OCI-LY7 (cell line): ENCODE data around the gene EIPR1. TPM values are rescaled to one million over a fixed set of nuclear protein-coding genes. Genes with fewer than 3 reads are reported as not detected.
"Not testable (repeated sequence)": the region's sequence is repeated elsewhere in the genome, so short reads cannot be mapped to it uniquely, and the experiment has no call there.

Experiments used
- BruUV-seq: library from RNA; stranded (reverse); fragments of 400-500 nt; replicated peaks from 2 replicates; lab custom pipeline; 2021; lab: Mats Ljungman, UMichigan
- CTCF ChIA-PET: fragments of 300-600 bp; sonication (Branson Sonifier 250); formaldehyde crosslinking; loops from one replicate; lab custom pipeline; 2022; ENCODE audit warnings: antibody characterized with exemption; ENCODE audit not compliant: unreplicated experiment; lab: Charles Lee
- POLR2A ChIA-PET: fragments of 300-600 bp; sonication (Branson Sonifier 250); formaldehyde crosslinking; loops from one replicate; lab custom pipeline; 2022; ENCODE audit warnings: antibody characterized with exemption; lab: Charles Lee
- DNase-seq: peaks from one replicate; pipeline ENCODE4 v3.0.0-alpha.2; 2015; ENCODE audit warnings: low spot score
- H2AFZ ChIP-seq: fragments of 200-600 bp; sonication (generic), shearing (Covaris generic); 2 replicates; pipeline ENCODE4 v1.6.1; 2014; ENCODE audit warnings: mild to moderate bottlenecking, antibody characterized with exemption, low read length, moderate library complexity
- H3K27ac ChIP-seq: fragments of 200-600 bp; sonication (generic); 2 replicates; pipeline ENCODE4 v1.5.1; 2014; ENCODE audit warnings: mixed run types, low read depth, mild to moderate bottlenecking, moderate library complexity, low read length, inconsistent platforms; ENCODE audit not compliant: poor library complexity, severe bottlenecking
- H3K36me3 ChIP-seq: fragments of 200-600 bp; sonication (generic); 2 replicates; pipeline ENCODE4 v1.6.1; 2014; ENCODE audit warnings: mild to moderate bottlenecking, antibody characterized with exemption, low read length, moderate library complexity, mixed read lengths; ENCODE audit not compliant: insufficient read depth
- H3K4me1 ChIP-seq: fragments of 200-600 bp; sonication (generic); 2 replicates; pipeline ENCODE4 v1.5.1; 2014; ENCODE audit warnings: mild to moderate bottlenecking, low read length; ENCODE audit not compliant: insufficient read depth, poor library complexity, severe bottlenecking
- H3K4me2 ChIP-seq: fragments of 200-600 bp; sonication (generic); 2 replicates; pipeline ENCODE4 v1.6.1; 2014; ENCODE audit warnings: mild to moderate bottlenecking, low read length
- H3K4me3 ChIP-seq: fragments of 200-600 bp; sonication (generic); 2 replicates; pipeline ENCODE4 v1.5.1; 2014; ENCODE audit warnings: mild to moderate bottlenecking, low read depth, low read length; ENCODE audit not compliant: poor library complexity, severe bottlenecking
- H3K79me2 ChIP-seq: fragments of 200-600 bp; sonication (generic); 2 replicates; pipeline ENCODE4 v1.6.1; 2016; ENCODE audit warnings: low read depth, mild to moderate bottlenecking, low read length, moderate library complexity, mixed read lengths; ENCODE audit not compliant: insufficient read depth
- H3K9me2 ChIP-seq: fragments of 200-600 bp; sonication (generic); 2 replicates; pipeline ENCODE4 v1.6.1; 2016; ENCODE audit warnings: mild to moderate bottlenecking, low read length, mixed read lengths; ENCODE audit not compliant: insufficient read depth
- H3K9me3 ChIP-seq: fragments of 200-600 bp; sonication (generic); 2 replicates; pipeline ENCODE4 v1.6.1; 2014; ENCODE audit warnings: mild to moderate bottlenecking, mixed run types, low read length, mixed read lengths
- H4K20me1 ChIP-seq: fragments of 200-600 bp; sonication (generic); 2 replicates; pipeline ENCODE4 v1.6.1; 2014; ENCODE audit warnings: mild to moderate bottlenecking, antibody characterized with exemption, low read length, moderate library complexity, mixed read lengths; ENCODE audit not compliant: insufficient read depth
- EZH2phosphoT487 ChIP-seq: fragments of 200-600 bp; sonication (generic); IDR thresholded peaks from 2 replicates; pipeline ENCODE4 v1.6.1; 2018; ENCODE audit warnings: low read depth, borderline replicate concordance, mild to moderate bottlenecking, mixed run types, antibody characterized with exemption, low read length, moderate library complexity, mixed read lengths
- intact Hi-C: fragments of 100-400 bp; cut with micrococcal nuclease; formaldehyde crosslinking; loops from one replicate; pipeline ENCODE4 v1.10.0; 2022; ENCODE audit not compliant: unreplicated experiment
- total RNA-seq, 2 experiments: library from RNA; depleted of rRNA in 1 of 2; stranded (reverse); fragments of >200 nt in 1 of 2; shearing (Covaris generic) in 1 of 2; gene quantifications; 2 replicates each; pipeline ENCODE4 v1.2.3, GENCODE V29; 2014 to 2022
- TF ChIP-seq, protein P1 (sequence below): fragments of 200-600 bp; sonication (generic); conservative IDR thresholded peaks from 2 replicates; pipeline ENCODE4 v1.5.1; 2014; ENCODE audit warnings: mild to moderate bottlenecking, antibody characterized with exemption, low read length, moderate library complexity, mixed read lengths

Gene EIPR1
- total RNA-seq, 2 experiments from 2014 or later, result 60.5 to 61.7 TPM

DNA sequence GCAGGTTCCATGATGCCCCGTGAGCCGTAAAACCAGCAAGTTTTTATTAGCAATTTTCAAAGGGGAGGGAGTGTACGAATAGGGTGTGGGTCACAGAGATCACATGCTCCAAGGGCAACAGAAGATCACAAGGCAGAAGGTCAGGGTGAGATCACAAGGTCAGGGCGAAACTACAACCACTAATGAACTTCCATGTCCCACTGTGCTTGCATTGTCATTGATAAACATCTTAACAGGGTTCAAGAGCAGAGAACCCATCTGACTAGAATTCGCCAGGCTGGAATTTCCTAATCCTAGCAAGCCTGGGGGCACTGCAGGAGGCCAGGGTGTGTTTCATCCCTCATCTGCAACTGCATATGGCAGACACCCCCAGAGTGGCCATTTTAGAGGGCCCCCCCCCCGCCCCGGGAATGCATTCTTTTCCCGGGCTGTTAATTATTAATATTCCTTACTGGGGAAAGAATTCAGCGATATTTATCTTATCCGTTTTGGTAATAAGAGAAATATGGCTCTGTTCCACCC lies 178.9 kb downstream of the EIPR1 start:
- H3K27ac ChIP-seq, H3K4me3 ChIP-seq, H4K20me1 ChIP-seq, H3K79me2 ChIP-seq, BruUV-seq, POLR2A ChIA-PET, H3K9me2 ChIP-seq, CTCF ChIA-PET, H3K4me2 ChIP-seq, DNase-seq, H2AFZ ChIP-seq, H3K9me3 ChIP-seq: not testable (repeated sequence)
- H3K36me3 ChIP-seq, result peaks cover 25% of the 10 kb centered on the region; the same call in 1 of the 2 replicates
- peaks cover 12% of the 10 kb centered on the region for H3K4me1 ChIP-seq
- intact Hi-C loops, result loop anchor here (10.0 kb wide), 1 partner anchor 266 kb away; no protein-coding TSS in a partner anchor

- peak; percentile 21 for DNase-seq
- ChIA-PET POLR2A (interaction anchor here (1.3 kb wide), 1 partner anchor 412 kb away, joined by 3 read pairs; no protein-coding TSS in a partner anchor), CTCF (no interaction called here)
- H3K79me2 ChIP-seq, result no peaks in the 10 kb centered on the region
- H3K4me3 ChIP-seq, result no peak overlapping the region
- H2AFZ ChIP-seq, result no peak overlapping the region
- H3K9me3 ChIP-seq, result no peaks in the 10 kb centered on the region
- H3K4me1 ChIP-seq, result peaks cover 12% of the 10 kb centered on the region
- H3K36me3 ChIP-seq, result peaks cover 32% of the 10 kb centered on the region; the same call in 1 of the 2 replicates
- TF ChIP-seq EZH2phosphoT487, result no peak
- TF ChIP-seq, protein P1, sequence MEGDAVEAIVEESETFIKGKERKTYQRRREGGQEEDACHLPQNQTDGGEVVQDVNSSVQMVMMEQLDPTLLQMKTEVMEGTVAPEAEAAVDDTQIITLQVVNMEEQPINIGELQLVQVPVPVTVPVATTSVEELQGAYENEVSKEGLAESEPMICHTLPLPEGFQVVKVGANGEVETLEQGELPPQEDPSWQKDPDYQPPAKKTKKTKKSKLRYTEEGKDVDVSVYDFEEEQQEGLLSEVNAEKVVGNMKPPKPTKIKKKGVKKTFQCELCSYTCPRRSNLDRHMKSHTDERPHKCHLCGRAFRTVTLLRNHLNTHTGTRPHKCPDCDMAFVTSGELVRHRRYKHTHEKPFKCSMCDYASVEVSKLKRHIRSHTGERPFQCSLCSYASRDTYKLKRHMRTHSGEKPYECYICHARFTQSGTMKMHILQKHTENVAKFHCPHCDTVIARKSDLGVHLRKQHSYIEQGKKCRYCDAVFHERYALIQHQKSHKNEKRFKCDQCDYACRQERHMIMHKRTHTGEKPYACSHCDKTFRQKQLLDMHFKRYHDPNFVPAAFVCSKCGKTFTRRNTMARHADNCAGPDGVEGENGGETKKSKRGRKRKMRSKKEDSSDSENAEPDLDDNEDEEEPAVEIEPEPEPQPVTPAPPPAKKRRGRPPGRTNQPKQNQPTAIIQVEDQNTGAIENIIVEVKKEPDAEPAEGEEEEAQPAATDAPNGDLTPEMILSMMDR, result peak; percentile 52
- H3K4me2 ChIP-seq, result no peak overlapping the region; the same call in 1 of the 2 replicates
- H4K20me1 ChIP-seq, result no peaks in the 10 kb centered on the region
- BruUV-seq, result no TSS peak
- intact Hi-C loops, result loop anchor here (10.0 kb wide), 1 partner anchor 267 kb away; no protein-coding TSS in a partner anchor
- H3K9me2 ChIP-seq, result no peaks in the 10 kb centered on the region
- H3K27ac ChIP-seq, result no peak overlapping the region
Measured at GRCh38 chr2:3198119-3198518, 179.5 kb downstream of the EIPR1 start.

GRCh38 chr2:3197308-3197707 lies 180.3 kb downstream of the EIPR1 start:
- Histone ChIP-seq H3K79me2 (no peaks in the 10 kb centered on the region), H3K27ac (no peak overlapping the region), H3K36me3 (peaks cover 39% of the 10 kb centered on the region; the same call in 1 of the 2 replicates), H3K9me2 (no peaks in the 10 kb centered on the region), H2AFZ (no peak overlapping the region), H4K20me1 (no peaks in the 10 kb centered on the region), H3K4me1 (peaks cover 12% of the 10 kb centered on the region), H3K4me2 (no peak overlapping the region; the same call in 1 of the 2 replicates), H3K9me3 (no peaks in the 10 kb centered on the region), H3K4me3 (no peak overlapping the region)
- POLR2A ChIA-PET, result interaction anchor here (1.3 kb wide), 1 partner anchor 413 kb away, joined by 3 read pairs; no protein-coding TSS in a partner anchor
- intact Hi-C loops, result loop anchor here (10.0 kb wide), 1 partner anchor 267 kb away; no protein-coding TSS in a partner anchor
- no peak for DNase-seq
- TF ChIP-seq, protein P1, result no peak
- no TSS peak for BruUV-seq
- CTCF ChIA-PET, result no interaction called here
